ENCODE measurements around the gene PRODH. TPM values are rescaled to one million over a fixed set of nuclear protein-coding genes. Genes with fewer than 3 reads are reported as not detected.
"Not testable (repeated sequence)": the region's sequence is repeated elsewhere in the genome, so short reads cannot be mapped to it uniquely, and the experiment has no call there.

Gene PRODH
- total and polyA plus RNA-seq, 12 donors, result 1.2 to 23.7 (median 6.4) TPM

DNA sequence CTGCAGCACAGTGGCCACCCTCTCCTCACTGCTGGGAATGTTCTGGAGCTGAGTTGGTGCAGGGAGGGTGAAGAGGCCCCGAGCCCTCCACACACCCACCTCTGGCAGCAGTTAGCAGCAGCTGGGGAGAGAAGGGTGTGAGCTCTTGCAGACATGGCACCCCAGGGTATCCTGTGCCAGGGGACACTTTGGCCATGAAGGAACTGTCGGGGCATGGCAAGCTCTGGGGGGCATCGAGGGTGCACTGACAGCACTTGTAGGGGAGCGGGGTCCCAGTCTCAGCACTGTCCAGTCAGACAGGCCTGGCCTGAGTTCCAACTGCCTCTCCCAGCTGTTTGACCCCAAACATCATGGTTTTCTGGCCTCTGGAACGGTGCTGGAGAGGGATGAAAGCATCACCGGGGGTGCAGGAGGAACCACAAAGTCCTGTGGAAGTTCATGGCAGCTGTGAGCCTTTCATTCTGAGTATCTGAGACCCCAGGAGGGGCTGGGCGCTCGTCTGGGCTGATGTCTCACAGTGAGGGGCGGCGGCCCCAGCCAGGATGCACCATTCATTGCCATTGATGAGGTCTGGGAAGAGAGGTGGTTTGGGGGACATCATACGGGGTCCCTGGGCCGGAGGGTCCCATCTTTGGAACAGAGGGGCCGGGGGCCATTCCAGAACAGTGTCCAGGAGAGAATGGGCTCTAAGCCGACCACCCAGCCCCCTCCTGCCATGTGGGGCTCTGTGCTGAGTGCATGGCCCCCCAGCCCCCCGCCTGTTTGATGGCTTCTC is 20.2 kb upstream of the PRODH start:
- ATAC-seq; H3K36me3 ChIP-seq; H3K27ac ChIP-seq; DNase-seq; H3K4me1 ChIP-seq; intact Hi-C loops (cut with DNase I); H3K27me3 ChIP-seq; H3K9me3 ChIP-seq; H3K4me3 ChIP-seq: not testable (repeated sequence)
- 70 to 71% methylated on average over 15 of the region's 15 CpGs for WGBS, 2 donors

DNA sequence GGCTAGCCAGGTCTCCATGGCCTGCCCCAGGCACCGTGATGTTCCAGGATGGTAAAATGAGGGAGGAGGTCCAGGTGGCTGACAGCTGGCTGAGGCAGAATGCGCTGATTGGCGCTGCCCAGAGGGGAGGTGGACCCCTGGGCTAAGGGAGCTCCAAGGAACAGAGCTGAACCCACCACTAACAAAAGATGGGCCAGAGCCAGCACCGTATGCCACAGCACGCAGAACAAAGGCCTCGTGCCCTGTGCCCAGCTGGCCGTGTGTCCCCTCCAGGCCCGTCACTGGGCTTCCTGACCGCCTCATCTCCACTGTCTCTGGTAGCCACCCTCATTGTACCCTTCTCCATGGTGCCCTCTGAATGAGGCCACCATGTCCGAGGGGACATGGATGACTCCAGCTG is 19.6 kb upstream of the PRODH start:
- intact Hi-C loops (cut with DNase I), result no loop called here
- Histone ChIP-seq H3K27ac (no peak overlapping the region), H3K9me3 (no peaks in the 10 kb centered on the region), H3K4me3 (no peak overlapping the region), H3K27me3 (peaks cover 0 to 6% (median 3%) of the 10 kb centered on the region in 7 donors), H3K4me1 (no peaks in the 10 kb centered on the region), H3K36me3 (no peaks in the 10 kb centered on the region)
- TF ChIP-seq, protein P1, sequence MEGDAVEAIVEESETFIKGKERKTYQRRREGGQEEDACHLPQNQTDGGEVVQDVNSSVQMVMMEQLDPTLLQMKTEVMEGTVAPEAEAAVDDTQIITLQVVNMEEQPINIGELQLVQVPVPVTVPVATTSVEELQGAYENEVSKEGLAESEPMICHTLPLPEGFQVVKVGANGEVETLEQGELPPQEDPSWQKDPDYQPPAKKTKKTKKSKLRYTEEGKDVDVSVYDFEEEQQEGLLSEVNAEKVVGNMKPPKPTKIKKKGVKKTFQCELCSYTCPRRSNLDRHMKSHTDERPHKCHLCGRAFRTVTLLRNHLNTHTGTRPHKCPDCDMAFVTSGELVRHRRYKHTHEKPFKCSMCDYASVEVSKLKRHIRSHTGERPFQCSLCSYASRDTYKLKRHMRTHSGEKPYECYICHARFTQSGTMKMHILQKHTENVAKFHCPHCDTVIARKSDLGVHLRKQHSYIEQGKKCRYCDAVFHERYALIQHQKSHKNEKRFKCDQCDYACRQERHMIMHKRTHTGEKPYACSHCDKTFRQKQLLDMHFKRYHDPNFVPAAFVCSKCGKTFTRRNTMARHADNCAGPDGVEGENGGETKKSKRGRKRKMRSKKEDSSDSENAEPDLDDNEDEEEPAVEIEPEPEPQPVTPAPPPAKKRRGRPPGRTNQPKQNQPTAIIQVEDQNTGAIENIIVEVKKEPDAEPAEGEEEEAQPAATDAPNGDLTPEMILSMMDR (IDR thresholded peaks at IDR 0.05), result no peak
- no peak for DNase-seq
- 85 to 91% methylated on average over 10 of the region's 10 CpGs for WGBS, 2 donors
- no peak for ATAC-seq

DNA sequence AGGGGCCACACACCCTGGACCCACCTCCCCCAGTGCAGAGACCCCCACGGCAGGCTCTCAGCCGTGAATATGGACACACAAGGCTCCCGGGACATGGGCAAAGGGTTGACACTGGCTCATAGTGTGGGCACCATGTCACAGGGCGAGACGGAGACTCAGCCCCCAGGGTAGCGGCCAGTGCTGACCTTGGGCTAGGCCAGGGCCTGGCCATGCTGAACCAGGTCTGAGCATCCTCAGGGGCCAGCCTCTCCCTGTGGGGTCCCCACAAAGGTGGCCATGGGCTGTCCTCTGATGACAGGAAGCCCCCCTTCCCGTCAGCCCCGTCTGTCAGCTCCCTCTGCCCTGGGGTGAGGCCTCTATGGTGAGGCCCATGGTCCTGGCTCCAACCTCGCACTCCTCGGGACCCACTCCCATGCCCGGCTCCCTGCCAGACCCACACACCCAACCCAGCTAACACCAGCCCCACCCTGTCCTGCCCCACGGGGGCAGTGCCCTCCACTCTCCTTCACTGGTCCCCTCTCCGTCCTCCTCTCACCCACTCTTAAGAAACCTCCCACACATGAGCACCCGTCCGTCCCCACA is 19.0 kb upstream of the PRODH start:
- H3K4me3 ChIP-seq, result no peak overlapping the region
- TF ChIP-seq, protein P1 (IDR thresholded peaks at IDR 0.05), result no peak
- H3K36me3 ChIP-seq, result no peaks in the 10 kb centered on the region
- no peak for DNase-seq
- H3K4me1 ChIP-seq, result no peaks in the 10 kb centered on the region
- intact Hi-C loops (cut with DNase I), result no loop called here
- H3K9me3 ChIP-seq, result no peaks in the 10 kb centered on the region
- no peak overlapping the region for H3K27ac ChIP-seq
- peaks cover 0 to 11% (median 3%) of the 10 kb centered on the region in 7 donors for H3K27me3 ChIP-seq
- WGBS, 2 donors, result 83% methylated on average over 15 of the region's 15 CpGs
- ATAC-seq, result peak in 3 of 8 donors; percentile 5 to 16 (median 9)

DNA sequence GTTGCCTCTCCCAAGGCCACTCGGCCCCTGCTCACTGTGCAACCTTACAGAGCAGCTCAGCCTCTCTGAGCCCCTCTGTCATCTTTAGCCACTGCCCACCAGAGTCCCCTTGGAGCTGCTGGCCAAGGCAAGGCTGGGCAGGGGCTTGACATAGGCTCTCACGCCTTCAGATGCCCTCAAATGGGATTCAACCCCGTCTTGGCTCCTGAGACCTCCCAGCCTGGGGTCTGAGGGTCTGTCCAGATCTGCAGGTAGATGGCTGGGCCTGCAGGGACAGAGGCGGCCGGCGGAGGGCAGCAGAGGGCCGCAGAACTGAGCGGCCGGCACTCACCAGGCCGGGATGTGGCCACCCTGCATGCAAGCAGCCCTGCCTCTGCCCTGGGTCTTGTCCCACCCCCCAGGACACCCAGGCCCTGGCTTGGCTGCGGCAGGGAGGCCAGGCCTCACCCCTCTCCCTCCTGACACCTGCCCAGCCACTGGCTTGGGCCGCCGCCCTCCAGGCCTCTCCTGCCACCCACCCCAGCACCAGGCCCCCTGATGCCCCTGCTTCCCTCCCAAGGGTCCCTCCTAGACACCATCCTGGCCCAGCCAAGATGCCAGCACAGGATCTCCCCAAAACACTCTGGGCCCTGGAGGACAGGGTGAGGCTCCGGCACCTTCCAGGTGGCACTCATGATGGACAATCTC is 18.4 kb upstream of the PRODH start:
- H3K4me1 ChIP-seq; H3K9me3 ChIP-seq; intact Hi-C loops (cut with DNase I); H3K27ac ChIP-seq; H3K4me3 ChIP-seq; H3K36me3 ChIP-seq: not testable (repeated sequence)
- TF ChIP-seq, protein P1 (IDR thresholded peaks at IDR 0.05), result peak; percentile 67 to 92 (median 76)
- DNase-seq (peak; percentile 43 to 66), ATAC-seq (peak; percentile 82 to 90 (median 86))
- 9 to 21% methylated on average over 11 to 14 of the region's 14 CpGs for WGBS, 2 donors
- peaks cover 0 to 15% (median 3%) of the 10 kb centered on the region in 7 donors for H3K27me3 ChIP-seq

DNA sequence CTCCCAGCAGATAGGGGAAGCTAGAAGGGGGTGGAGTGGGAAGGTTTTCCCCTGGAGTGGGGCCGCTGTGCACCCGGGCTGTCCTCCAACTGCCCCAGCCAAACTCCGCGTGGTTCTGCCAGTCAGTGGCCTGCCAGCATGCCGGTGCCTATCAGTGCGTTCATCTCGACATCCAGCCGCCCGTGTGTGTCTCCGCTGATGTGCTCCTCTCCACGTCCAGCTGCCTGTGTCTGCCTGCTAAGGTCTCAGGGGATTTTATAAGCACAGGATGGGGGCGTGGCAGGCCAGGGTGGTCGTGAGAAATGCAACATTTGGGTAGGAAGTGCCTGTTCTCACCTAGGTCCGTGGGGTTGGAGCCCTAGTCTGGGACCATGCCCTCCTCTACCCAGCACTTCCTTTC is 17.0 kb upstream of the PRODH start:
- ATAC-seq; H3K27ac ChIP-seq; H3K9me3 ChIP-seq; H3K4me3 ChIP-seq; H3K36me3 ChIP-seq; H3K4me1 ChIP-seq; DNase-seq; intact Hi-C loops (cut with DNase I): not testable (repeated sequence)
- H3K27me3 ChIP-seq, result peaks cover 0 to 25% (median 3%) of the 10 kb centered on the region in 7 donors
- WGBS, 2 donors, result 35 to 54% methylated on average over 5 to 14 of the region's 14 CpGs
